Activated gamma-delta T cell treated with Interleukin-2 at 50 U/mL for 16 hours (primary cell): ENCODE data around the gene TPM2.
A peak's percentile ranks its signal among the peaks of the same experiment; 100 is the strongest.

ENCODE experiments used
- DNase-seq: peaks from one replicate; pipeline ENCODE4 v3.0.0-alpha.2; 2020

TPM2 gene

GRCh38 chr9:35691757-35692301 is 2.1 kb upstream of the TPM2 start:
- no peak for DNase-seq

GRCh38 chr9:35691334-35691650 is 1.6 kb upstream of the TPM2 start:
- no peak for DNase-seq

- DNase-seq = peak; percentile 12
Observed at GRCh38 chr9:35690614-35691333, 1.0 kb upstream of the TPM2 start.

- no peak for DNase-seq
Observed at GRCh38 chr9:35690294-35690613, 529 bp upstream of the TPM2 start.

GRCh38 chr9:35688558-35689541 is 875 bp downstream of the TPM2 start:
- no peak for DNase-seq

- DNase-seq = no peak
Observed at GRCh38 chr9:35687972-35688557, 1.7 kb downstream of the TPM2 start.

- DNase-seq = no peak
Observed at GRCh38 chr9:35687306-35687705, 2.4 kb downstream of the TPM2 start.

GRCh38 chr9:35686222-35687203 is 3.2 kb downstream of the TPM2 start:
- DNase-seq = no peak

- no peak for DNase-seq
Observed at GRCh38 chr9:35685506-35685905, 4.2 kb downstream of the TPM2 start.

GRCh38 chr9:35684921-35685320 is 4.8 kb downstream of the TPM2 start:
- no peak for DNase-seq

GRCh38 chr9:35683323-35683722 is 6.4 kb downstream of the TPM2 start:
- no peak for DNase-seq

GRCh38 chr9:35682520-35683315 is 7.0 kb downstream of the TPM2 start:
- no peak for DNase-seq

- no peak for DNase-seq
Observed at GRCh38 chr9:35682051-35682450, 7.7 kb downstream of the TPM2 start.

GRCh38 chr9:35681341-35682002 is 8.3 kb downstream of the TPM2 start:
- no peak for DNase-seq

- no peak for DNase-seq
Observed at GRCh38 chr9:35680331-35681105, 9.2 kb downstream of the TPM2 start.

- DNase-seq = no peak
Observed at GRCh38 chr9:35679766-35680330, 9.9 kb downstream of the TPM2 start.

GRCh38 chr9:35679091-35679490 is 10.6 kb downstream of the TPM2 start:
- no peak for DNase-seq

- no peak for DNase-seq
Observed at GRCh38 chr9:35675732-35676392, 13.9 kb downstream of the TPM2 start.

GRCh38 chr9:35675204-35675603 is 14.5 kb downstream of the TPM2 start:
- no peak for DNase-seq
